Stomach (tissue), 4 donors: ENCODE results near the gene SNX19.

Experiments used
- CTCF ChIP-seq, 7 experiments: fragments of 450-650 bp in 4 of 7; fragments of 200-600 bp in 3 of 7; sonication (generic) in 3 of 7; IDR thresholded peaks; one replicate each; pipeline ENCODE4 v1.5.1; 2016 to 2019; ENCODE audit warnings: antibody characterized with exemption in 7 of 7, control low read depth in 2 of 7, mild to moderate bottlenecking in 1 of 7
- EP300 ChIP-seq: sonication (generic); formaldehyde crosslinking; IDR thresholded peaks from one replicate; pipeline ENCODE4 v1.6.1; 2017; ENCODE audit warnings: antibody characterized with exemption

GRCh38 chr11:130871616-130872015 lies 44.7 kb downstream of the SNX19 start:
- TF ChIP-seq CTCF (IDR thresholded peaks at IDR 0.05), result no peak
- no peak for TF ChIP-seq EP300
